IPS-18a (cell line): ENCODE results near the gene CELSR1.

Source experiments
- H3K27ac ChIP-seq: one replicate; pipeline ENCODE4 v1.5.1; 2013; ENCODE audit warnings: low read length
- H3K27me3 ChIP-seq: one replicate; pipeline ENCODE4 v1.6.1; 2013; ENCODE audit warnings: mild to moderate bottlenecking, low read length; ENCODE audit not compliant: control insufficient read depth, insufficient read depth
- H3K36me3 ChIP-seq: one replicate; pipeline ENCODE4 v1.6.1; 2013; ENCODE audit warnings: low read depth, low read length; ENCODE audit not compliant: control insufficient read depth
- H3K4me1 ChIP-seq: one replicate; pipeline ENCODE4 v1.6.1; 2013; ENCODE audit warnings: low read depth, low read length; ENCODE audit not compliant: control insufficient read depth
- H3K4me3 ChIP-seq: one replicate; pipeline ENCODE4 v1.5.1; 2013; ENCODE audit warnings: low read length
- H3K9ac ChIP-seq: one replicate; pipeline ENCODE4 v1.6.1; 2013; ENCODE audit warnings: mild to moderate bottlenecking, low read length, moderate library complexity
- H3K9me3 ChIP-seq: one replicate; pipeline ENCODE4 v1.6.1; 2013; ENCODE audit warnings: low read depth, low read length; ENCODE audit not compliant: control insufficient read depth

CELSR1 gene

GRCh38 chr22:46572911-46573780, 35.7 kb upstream of the CELSR1 start:
- Histone ChIP-seq H3K27me3 (peaks cover 11% of the 10 kb centered on the region), H3K36me3 (no peaks in the 10 kb centered on the region), H3K9ac (no peak overlapping the region), H3K4me1 (peaks cover 15% of the 10 kb centered on the region), H3K27ac (no peak overlapping the region), H3K4me3 (no peak overlapping the region), H3K9me3 (no peaks in the 10 kb centered on the region)

- Histone ChIP-seq H3K4me3 (no peak overlapping the region), H3K9ac (no peak overlapping the region), H3K4me1 (peaks cover 12% of the 10 kb centered on the region), H3K36me3 (no peaks in the 10 kb centered on the region), H3K9me3 (no peaks in the 10 kb centered on the region), H3K27me3 (peaks cover 4% of the 10 kb centered on the region), H3K27ac (no peak overlapping the region)
Observed at GRCh38 chr22:46571642-46572250, 34.3 kb upstream of the CELSR1 start.

DNA sequence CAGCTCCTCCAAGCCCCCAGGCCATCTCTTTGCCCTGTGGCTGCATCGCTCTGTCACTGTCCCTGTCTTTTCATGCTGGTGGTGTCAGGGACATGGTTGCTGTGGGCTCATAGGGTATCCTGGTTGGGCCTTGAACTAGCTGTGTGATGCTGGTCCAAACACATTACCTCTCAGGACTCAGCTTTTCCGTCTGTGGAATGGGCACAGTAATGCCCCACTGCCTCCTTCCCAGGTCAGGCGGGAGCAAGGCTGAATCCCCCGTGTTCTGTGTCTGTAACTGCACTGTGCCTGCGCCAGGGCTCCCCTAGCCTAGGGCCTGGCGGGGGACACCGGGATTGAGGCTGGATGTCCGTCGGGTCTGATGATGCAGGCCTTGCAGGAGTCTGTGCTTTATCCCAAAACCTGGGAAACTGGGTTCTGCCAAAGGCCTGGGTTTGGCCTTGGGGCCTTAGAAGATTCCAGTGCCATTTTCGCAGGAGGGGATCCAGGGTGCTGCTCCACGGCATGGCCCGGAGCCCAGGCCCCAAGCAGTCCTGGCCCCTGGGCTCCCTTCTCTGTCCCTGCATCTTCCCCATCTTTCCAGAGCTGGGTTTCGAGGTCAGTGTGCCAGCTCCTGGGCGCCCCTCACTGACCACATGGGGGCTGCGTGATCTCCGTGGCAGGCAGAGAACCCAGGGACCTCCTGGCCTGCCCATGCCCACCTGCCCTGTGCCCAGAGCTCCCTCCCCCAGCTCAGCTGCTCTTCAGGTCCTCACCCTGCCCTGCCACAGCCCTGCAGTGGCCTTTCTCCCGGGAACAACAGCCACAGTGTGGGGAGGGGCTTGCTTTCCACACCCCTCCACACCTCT, 32.7 kb upstream of the CELSR1 start:
- no peaks in the 10 kb centered on the region for H3K4me1 ChIP-seq
- H3K27ac ChIP-seq = no peak overlapping the region
- no peaks in the 10 kb centered on the region for H3K9me3 ChIP-seq
- H3K4me3 ChIP-seq = no peak overlapping the region
- peaks cover 3% of the 10 kb centered on the region for H3K27me3 ChIP-seq
- no peaks in the 10 kb centered on the region for H3K36me3 ChIP-seq
- H3K9ac ChIP-seq = no peak overlapping the region

- H3K27me3 ChIP-seq = no peaks in the 10 kb centered on the region
- H3K9ac ChIP-seq = no peak overlapping the region
- no peak overlapping the region for H3K27ac ChIP-seq
- no peaks in the 10 kb centered on the region for H3K4me1 ChIP-seq
- no peaks in the 10 kb centered on the region for H3K9me3 ChIP-seq
- H3K36me3 ChIP-seq = no peaks in the 10 kb centered on the region
- H3K4me3 ChIP-seq = no peak overlapping the region
Observed at GRCh38 chr22:46569055-46569847, 31.8 kb upstream of the CELSR1 start.

GRCh38 chr22:46568102-46568809, 30.8 kb upstream of the CELSR1 start:
- no peaks in the 10 kb centered on the region for H3K27me3 ChIP-seq
- no peak overlapping the region for H3K9ac ChIP-seq
- H3K4me3 ChIP-seq = no peak overlapping the region
- no peak overlapping the region for H3K27ac ChIP-seq
- H3K9me3 ChIP-seq = no peaks in the 10 kb centered on the region
- H3K4me1 ChIP-seq = peaks cover 2% of the 10 kb centered on the region
- no peaks in the 10 kb centered on the region for H3K36me3 ChIP-seq

DNA sequence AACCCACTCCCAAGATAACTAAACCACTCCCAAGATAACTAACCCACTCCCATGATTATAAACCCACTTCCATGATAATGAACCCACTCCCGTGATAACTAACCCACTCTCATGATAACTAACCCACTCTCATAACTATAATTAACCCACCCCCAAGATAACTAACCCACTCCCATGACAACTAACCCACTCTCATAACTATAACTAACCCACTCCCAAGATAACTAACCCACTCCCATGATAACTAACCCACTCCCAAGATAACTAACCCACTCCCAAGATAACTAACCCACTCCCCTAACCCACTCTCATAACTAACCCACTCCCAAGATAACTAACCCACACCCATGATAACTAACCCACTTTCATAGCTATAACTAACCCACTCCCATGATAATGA, 30.1 kb upstream of the CELSR1 start:
- H3K27ac ChIP-seq = no peak overlapping the region
- no peaks in the 10 kb centered on the region for H3K36me3 ChIP-seq
- no peak overlapping the region for H3K4me3 ChIP-seq
- no peaks in the 10 kb centered on the region for H3K27me3 ChIP-seq
- peaks cover 2% of the 10 kb centered on the region for H3K4me1 ChIP-seq
- H3K9me3 ChIP-seq = no peaks in the 10 kb centered on the region
- no peak overlapping the region for H3K9ac ChIP-seq

DNA sequence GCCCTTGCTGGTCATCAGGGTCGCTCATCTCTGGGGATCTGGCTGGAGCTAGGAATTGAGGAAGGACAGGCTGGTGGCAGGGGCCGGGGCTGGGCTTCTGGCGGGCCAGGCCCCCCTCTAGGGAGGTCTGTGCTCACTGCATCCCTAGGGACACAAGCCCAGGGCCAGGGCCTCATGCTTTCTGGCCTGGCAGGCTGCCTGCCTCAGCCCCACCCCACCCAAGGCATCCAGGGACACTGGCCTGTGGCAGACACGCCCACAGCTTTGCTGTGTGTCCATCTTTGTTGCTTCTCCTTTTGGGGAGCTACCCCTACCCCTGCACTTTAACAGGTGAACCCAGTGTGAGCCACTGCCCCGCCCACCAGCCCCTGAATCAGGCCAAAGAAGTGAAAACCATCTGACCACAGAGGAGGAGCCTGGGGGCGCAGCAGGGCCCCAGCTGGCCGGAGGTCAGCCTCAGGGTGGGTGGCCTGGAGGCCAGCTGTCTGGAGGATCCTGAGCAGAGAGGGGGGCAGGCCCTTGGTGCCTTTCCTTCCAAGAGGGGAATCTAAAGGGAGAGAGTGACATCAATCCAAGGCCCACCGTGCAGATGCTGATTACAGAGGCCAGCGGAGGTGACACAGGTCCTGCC, 26.8 kb upstream of the CELSR1 start:
- Histone ChIP-seq H3K27ac (no peak overlapping the region), H3K4me3 (no peak overlapping the region), H3K9ac (no peak overlapping the region), H3K36me3 (no peaks in the 10 kb centered on the region), H3K9me3 (no peaks in the 10 kb centered on the region), H3K27me3 (no peaks in the 10 kb centered on the region), H3K4me1 (peaks cover 2% of the 10 kb centered on the region)

DNA sequence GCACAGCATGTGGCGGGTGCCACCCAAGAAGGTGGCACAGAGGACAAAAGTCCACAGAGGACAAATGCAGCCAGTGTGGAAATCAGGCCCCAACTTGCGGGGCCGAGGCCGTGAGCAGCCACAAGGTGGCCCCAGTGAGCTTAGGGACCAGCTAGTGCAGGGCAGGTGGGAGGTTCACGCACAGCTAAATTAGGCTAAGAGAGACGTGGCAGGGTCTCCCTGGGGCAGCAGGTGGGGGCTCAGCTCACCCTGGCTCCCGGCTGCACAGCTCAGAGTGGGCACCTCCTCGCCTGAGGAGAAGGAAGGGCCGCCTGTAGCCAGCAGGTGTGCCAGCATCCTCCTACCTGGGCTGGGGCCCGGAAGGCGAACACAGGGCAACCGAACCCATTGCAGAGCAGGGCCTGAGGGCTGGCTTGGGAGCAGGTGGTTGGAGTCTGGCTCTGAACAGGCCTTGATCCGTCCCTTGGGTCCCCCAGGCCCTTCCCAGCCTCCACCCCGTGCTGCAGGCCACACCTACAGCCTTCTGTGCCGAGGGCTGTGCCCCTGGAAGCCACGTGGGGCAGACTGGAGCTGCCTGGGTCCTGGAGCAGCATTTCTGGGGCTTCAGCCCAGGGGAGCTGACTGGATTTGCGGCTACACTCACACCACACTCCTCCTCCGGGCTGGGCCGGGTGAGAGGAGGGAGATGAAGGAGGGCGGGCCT, 26.1 kb upstream of the CELSR1 start:
- Histone ChIP-seq H3K36me3 (no peaks in the 10 kb centered on the region), H3K9me3 (no peaks in the 10 kb centered on the region), H3K9ac (no peak overlapping the region), H3K27ac (no peak overlapping the region), H3K4me1 (peaks cover 2% of the 10 kb centered on the region), H3K27me3 (no peaks in the 10 kb centered on the region), H3K4me3 (no peak overlapping the region)

DNA sequence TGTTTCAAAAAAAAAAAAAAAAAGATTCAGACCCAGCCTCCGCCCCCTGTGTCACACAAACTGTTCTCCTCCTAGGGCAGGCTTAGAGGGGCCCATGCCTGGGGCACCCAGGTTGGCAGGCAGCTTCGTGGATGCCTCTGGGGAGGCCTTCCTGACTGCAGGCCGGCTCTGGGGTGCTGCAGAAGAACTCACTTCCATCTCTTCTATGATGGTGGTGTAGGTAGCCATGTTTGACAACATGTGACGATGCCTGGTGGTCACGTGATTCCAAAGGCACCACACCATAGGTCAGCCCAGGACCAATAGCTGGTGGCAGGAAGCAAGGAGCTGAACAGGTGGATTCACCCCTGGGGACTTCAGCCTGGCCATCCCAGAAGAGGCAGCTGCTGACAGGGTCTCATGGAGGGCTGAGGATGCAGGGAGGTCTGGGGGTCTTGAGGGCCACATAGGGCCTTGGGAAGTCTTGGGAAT, 24.1 kb upstream of the CELSR1 start:
- Histone ChIP-seq H3K4me1 (peaks cover 2% of the 10 kb centered on the region), H3K4me3 (peak overlapping the region; percentile 36), H3K9me3 (no peaks in the 10 kb centered on the region), H3K9ac (no peak overlapping the region), H3K27me3 (no peaks in the 10 kb centered on the region), H3K36me3 (no peaks in the 10 kb centered on the region), H3K27ac (no peak overlapping the region)
